Activated CD8-positive, alpha-beta memory T cell treated with anti-CD3 and anti-CD28 coated beads, Interleukin-2, amount 50 U/mL, for 1 hour (primary cell): ENCODE results near the gene MRPS18B.

ENCODE experiments used
- DNase-seq: peaks from one replicate; pipeline ENCODE4 v3.0.0-alpha.2; 2020; ENCODE audit errors: extremely low read depth

Gene MRPS18B

DNA sequence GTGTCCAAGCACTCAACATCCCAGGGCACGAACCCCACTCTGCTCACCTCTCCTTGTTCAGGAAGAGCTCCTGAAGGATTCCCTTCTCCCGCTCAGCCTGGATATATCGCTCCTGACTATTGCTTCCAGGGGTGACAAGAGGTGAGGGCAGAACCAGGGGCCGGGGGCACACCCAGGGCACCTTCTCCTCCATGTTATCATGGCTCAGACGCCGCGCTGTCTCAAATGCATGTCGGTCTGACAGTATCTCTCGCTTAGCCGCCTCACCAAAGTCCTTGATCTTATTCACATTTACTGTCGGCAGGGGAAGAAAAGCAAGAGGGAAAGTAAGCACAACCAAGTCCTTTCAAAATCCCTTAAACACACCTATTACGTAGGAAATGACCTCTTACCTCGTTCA lies 13.7 kb upstream of the MRPS18B start:
- DNase-seq: no peak

- DNase-seq: no peak
Observed at GRCh38 chr6:30610065-30610464, 7.6 kb upstream of the MRPS18B start.

GRCh38 chr6:30611150-30611855 lies 6.3 kb upstream of the MRPS18B start:
- DNase-seq: no peak

- no peak for DNase-seq
Observed at GRCh38 chr6:30611856-30612194, 5.8 kb upstream of the MRPS18B start.

GRCh38 chr6:30612213-30612612 lies 5.4 kb upstream of the MRPS18B start:
- DNase-seq: no peak

DNA sequence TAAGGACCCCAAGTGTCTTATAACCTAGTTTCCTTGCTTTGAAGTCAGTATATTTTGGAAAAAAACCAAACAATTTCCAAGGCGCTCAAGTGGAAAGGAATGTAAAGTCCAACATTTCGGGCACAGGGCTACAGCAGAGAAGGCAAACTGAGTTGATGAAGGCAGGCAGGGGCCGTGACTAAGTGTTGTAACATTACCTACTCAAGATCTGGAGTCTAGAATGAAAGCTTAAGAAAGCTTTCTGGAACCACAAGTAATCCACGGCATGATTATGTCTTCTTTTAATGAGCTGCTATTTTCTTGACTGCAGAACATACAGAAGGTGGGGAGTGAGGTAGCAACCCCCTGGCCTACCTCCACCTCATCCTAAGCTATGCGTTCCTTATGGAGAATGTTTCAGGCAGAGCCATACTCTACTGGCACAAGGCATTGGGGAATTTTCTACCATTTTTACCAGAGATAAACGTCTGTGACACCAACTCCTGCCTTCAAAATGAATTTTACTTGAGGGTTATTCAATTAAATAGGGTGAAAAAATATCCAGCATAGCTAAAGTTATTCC lies 4.9 kb upstream of the MRPS18B start:
- DNase-seq: no peak

DNA sequence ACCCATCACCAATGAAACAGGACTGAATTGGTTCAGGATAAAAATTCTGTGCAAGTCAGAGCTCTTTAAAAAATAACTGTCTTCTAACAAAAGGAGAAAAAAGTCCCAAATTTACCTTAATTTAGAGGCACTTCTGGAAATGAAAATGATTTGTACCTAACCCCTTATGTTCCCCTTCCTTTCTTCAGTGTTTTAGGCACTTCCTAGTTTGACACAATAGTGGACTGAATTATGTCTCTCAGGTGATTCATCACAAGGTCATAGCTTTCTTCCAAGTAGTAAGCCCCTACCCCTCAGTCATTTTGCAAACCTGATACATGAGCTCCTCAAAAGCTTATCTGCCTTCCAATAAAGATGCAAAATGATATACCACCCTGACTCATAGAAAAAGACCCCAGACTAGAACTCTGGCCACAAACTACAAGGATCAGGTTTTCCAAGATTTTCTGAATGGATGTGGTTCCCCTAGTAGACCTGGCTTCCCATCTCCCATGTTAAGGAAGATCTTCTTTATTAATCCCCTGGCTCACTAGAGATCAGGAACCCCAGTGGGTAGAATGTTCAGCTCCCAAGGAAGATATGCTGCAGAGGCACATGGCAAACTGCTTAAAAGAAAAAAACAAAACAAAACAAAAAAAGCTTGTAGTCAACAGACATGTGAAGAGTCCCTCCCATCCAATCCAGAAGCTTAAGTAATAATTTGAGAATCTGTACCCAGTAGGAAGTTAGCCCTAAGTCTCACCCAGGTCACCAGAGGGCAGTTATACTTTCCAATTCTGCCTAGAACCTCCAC lies 4.2 kb upstream of the MRPS18B start:
- no peak for DNase-seq

- DNase-seq: no peak
Observed at GRCh38 chr6:30614044-30614842, 3.4 kb upstream of the MRPS18B start.

DNA sequence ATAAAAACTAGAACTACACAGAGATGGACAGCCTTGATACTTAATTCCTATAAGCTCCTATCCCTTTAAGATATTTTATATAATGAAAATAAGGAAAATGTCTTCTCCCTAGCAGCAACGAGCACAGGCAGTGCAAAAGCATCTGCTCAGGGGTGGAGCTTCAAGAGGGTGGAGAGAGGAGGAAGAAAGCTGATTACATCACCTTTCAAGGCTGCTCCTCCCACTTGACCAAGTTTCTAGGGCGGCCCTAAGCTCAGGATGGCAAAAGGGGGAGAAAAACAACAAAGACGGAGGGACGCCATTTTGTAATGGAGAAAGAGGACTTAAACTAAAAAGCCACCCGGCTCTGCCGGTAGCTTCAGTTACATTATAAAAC lies 2.8 kb upstream of the MRPS18B start:
- DNase-seq: peak; percentile 87

- DNase-seq: no peak
Observed at GRCh38 chr6:30615219-30615957, 2.3 kb upstream of the MRPS18B start.

GRCh38 chr6:30615958-30616810 lies 1.5 kb upstream of the MRPS18B start:
- no peak for DNase-seq

- DNase-seq: peak; percentile 100
Observed at GRCh38 chr6:30616811-30617564, 652 bp upstream of the MRPS18B start, which contains the start of gene PPP1R10. TSS of gene PPP1R10 (minus strand) at chr6:30617243. CDS start at chr6:30609944, 7,299 bp downstream.

- no peak for DNase-seq
Observed at GRCh38 chr6:30618270-30618797, 694 bp downstream of the MRPS18B start.

- no peak for DNase-seq
Observed at GRCh38 chr6:30619561-30619960, 1.9 kb downstream of the MRPS18B start.

DNA sequence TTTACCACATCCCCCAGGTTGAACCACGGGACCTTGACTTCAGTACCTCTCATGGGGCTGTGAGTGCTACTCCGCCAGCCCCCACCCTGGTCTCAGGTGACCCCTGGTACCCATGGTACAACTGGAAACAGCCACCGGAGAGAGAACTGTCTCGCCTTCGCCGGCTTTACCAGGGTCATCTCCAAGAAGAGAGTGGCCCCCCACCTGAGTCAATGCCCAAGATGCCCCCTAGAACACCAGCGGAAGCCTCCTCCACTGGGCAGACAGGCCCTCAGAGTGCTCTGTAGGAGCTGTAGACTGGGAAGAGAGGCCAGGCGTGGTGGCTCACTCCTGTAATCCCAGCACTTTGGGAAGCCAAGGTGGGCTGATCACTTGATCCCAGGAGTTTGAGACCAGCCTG lies 7.9 kb downstream of the MRPS18B start:
- no peak for DNase-seq

GRCh38 chr6:30626484-30627366 lies 9.1 kb downstream of the MRPS18B start, which contains the start of gene ATAT1:
TSS of gene ATAT1 (plus strand) at chr6:30626874.
- DNase-seq: peak; percentile 77

GRCh38 chr6:30635834-30636233 lies 18.2 kb downstream of the MRPS18B start:
- no peak for DNase-seq

DNA sequence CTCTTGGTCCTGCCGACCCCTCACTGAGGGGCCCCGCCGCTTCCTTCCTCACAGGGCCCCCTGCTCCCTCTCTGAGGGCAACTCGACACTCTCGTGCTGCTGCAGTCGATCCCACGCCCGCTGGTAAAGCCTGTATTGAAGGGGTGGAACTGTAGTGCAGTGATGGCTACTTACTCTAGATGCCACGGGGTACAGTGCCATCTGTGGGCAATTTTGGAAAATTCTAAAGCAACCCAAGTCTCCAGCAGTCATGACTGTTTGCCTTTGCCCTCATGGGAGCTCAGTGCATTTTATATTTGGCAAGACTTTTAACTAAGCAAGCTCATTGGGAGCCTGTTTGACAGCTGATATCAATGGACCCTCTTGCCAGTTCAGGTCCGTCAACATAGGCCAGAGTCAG lies 22.8 kb downstream of the MRPS18B start:
- DNase-seq: no peak
